ENCODE results near the gene RAD52. TPM values are rescaled to one million over a fixed set of nuclear protein-coding genes. Genes with fewer than 3 reads are reported as not detected.
"Not testable (repeated sequence)": the region's sequence is repeated elsewhere in the genome, so short reads cannot be mapped to it uniquely, and the experiment has no call there.

The RAD52 gene
- total RNA-seq, 1 experiment from 2014 or later: 14.9 TPM

DNA sequence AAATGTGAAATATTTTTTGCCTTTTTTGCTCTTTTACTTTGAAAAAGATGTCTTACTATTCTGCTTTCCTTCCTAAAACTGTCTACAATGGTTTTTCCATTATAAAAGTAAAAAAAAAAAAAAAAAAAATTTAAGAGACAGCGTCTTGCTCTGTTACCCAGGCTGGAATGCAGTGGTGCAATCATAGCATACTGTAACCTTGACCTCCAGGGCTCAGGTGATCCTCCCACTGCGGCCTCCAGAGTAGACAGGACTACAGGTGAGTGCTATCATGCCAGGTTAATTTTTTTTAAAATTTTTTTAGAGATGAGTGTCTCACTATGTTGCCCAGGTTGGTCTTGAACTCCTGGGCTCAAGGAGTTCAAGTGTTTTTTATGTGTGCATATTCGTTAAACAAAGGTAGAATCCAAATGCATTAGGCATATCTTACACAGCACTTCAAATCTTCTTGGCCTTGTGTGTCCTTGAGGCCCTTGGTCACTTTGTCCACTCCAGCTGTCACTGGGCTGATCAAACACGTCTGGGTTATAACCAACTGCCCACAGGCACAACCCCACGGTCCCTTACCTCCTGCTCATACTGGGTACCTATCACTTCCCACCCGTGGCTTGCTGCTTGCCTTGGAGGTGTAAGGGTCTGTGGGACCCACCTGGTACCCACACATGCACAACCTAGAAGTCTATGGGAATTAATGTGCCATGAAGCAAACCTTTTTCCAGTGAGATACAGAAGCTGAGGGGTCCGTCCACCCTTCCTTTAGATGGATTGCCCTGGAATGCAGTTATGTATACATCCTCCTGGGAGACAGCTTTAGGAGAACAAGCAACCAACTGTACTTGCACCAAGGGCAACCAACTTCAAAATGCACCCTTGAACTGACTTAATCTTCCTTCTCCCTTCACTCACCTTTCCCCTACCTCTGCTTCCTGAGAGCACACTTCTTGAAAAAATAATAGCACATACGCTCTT is 12.8 kb downstream of the RAD52 start:
- H3K4me1 ChIP-seq (ENCODE audit: low read length): no peaks in the 10 kb centered on the region
- DNase-seq: no peak
- H3K9ac ChIP-seq (ENCODE audit: low read length): no peak overlapping the region
- H3K79me2 ChIP-seq (ENCODE audit: low read length): peaks cover 38% of the 10 kb centered on the region
- H3K4me3 ChIP-seq (ENCODE audit: low read length): no peak overlapping the region
- no peaks in the 10 kb centered on the region for H3K9me3 ChIP-seq (ENCODE audit: low read length)
- peaks cover 6% of the 10 kb centered on the region for H3K36me3 ChIP-seq (ENCODE audit: insufficient read depth, low read length)
- no peaks in the 10 kb centered on the region for H4K20me1 ChIP-seq (ENCODE audit: insufficient read depth, low read depth, low read length)
- no peaks in the 10 kb centered on the region for H3K9me2 ChIP-seq (replicated peaks; ENCODE audit: insufficient read depth, low read length)
- H2AFZ ChIP-seq (ENCODE audit: low read length): no peak overlapping the region
- no peaks in the 10 kb centered on the region for H3K27me3 ChIP-seq (ENCODE audit: low read length)
- H3K27ac ChIP-seq (ENCODE audit: low read length): no peak overlapping the region
- no peak overlapping the region for H3K4me2 ChIP-seq (ENCODE audit: low read depth, low read length, poor library complexity, severe bottlenecking)

DNA sequence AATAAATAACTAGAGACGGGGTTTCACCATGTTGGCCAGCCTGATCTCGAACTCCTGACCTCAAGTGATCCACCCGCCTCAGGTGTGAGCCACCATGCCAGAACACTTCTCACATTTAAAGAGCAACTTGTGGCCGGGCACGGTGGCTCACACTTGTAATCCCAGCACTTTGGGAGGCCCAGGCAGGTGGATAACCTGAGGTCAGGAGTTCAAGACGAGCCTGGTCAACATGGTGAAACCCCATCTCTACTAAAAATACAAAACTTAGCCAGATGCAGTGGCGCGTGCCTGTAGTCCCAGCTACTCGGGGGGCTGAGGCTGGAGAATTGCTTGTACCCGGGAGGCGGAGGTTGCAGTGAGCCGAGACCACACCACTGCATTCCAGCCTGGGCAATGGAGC is 13.6 kb downstream of the RAD52 start:
- H3K9me3 ChIP-seq (ENCODE audit: low read length); H3K27me3 ChIP-seq (ENCODE audit: low read length); H3K9me2 ChIP-seq (replicated peaks; ENCODE audit: insufficient read depth, low read length); H3K4me1 ChIP-seq (ENCODE audit: low read length); H3K36me3 ChIP-seq (ENCODE audit: insufficient read depth, low read length); H3K4me3 ChIP-seq (ENCODE audit: low read length); H3K27ac ChIP-seq (ENCODE audit: low read length); H3K9ac ChIP-seq (ENCODE audit: low read length); H2AFZ ChIP-seq (ENCODE audit: low read length); H3K4me2 ChIP-seq (ENCODE audit: low read depth, low read length, poor library complexity, severe bottlenecking); DNase-seq; H4K20me1 ChIP-seq (ENCODE audit: insufficient read depth, low read depth, low read length): not testable (repeated sequence)
- peaks cover 36% of the 10 kb centered on the region for H3K79me2 ChIP-seq (ENCODE audit: low read length)

DNA sequence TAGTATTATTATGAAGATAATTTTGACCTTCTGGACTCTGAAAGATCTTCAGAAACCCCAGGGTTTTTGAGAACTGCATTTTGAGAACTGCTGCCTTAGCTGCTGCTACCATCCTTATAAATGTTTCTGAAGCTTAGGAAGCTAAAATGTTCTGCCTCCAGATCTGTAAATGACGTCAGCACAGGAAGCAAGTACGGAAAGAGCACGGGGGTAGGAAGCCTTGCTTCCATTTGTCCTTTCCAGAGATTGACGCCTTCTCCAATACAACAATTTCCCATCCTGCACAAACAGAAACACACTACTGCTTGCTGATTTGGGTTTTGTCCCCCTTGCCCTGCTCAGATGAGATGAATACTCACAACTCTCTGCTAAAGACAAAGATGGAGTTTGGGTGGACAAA is 17.9 kb downstream of the RAD52 start:
- Histone ChIP-seq H3K9ac (ENCODE audit: low read length) (no peak overlapping the region), H3K4me3 (ENCODE audit: low read length) (no peak overlapping the region), H4K20me1 (ENCODE audit: insufficient read depth, low read depth, low read length) (no peaks in the 10 kb centered on the region), H3K4me1 (ENCODE audit: low read length) (no peaks in the 10 kb centered on the region), H3K79me2 (ENCODE audit: low read length) (peaks cover 1% of the 10 kb centered on the region; the same call in 1 of the 2 replicates), H3K9me3 (ENCODE audit: low read length) (no peaks in the 10 kb centered on the region), H3K4me2 (ENCODE audit: low read depth, low read length, poor library complexity, severe bottlenecking) (no peak overlapping the region), H3K27me3 (ENCODE audit: low read length) (no peaks in the 10 kb centered on the region), H3K36me3 (ENCODE audit: insufficient read depth, low read length) (peaks cover 12% of the 10 kb centered on the region; the same call in 1 of the 2 replicates), H3K27ac (ENCODE audit: low read length) (no peak overlapping the region), H2AFZ (ENCODE audit: low read length) (no peak overlapping the region), H3K9me2 (replicated peaks; ENCODE audit: insufficient read depth, low read length) (no peaks in the 10 kb centered on the region)
- no peak for DNase-seq

DNA sequence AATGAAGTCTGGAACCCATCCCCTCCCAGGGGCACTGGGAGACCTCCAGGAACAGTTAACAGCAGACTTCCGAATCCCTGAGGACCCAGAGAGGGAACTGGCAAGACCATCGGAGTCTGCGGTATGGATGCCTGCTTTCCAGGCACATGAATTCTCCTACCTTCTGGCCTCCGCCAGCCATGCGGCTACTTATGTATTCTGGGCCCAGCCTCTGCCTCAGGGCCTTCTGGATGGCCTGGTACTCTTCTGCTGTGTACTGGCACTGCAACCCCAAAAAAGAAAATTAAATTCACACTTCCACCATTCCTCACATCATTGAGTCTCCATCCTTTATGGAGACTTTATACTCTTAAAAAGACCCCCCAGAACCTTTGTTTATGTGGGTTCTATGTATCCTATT is 18.4 kb downstream of the RAD52 start:
- H3K9me2 ChIP-seq (replicated peaks; ENCODE audit: insufficient read depth, low read length): no peaks in the 10 kb centered on the region
- DNase-seq: no peak

DNA sequence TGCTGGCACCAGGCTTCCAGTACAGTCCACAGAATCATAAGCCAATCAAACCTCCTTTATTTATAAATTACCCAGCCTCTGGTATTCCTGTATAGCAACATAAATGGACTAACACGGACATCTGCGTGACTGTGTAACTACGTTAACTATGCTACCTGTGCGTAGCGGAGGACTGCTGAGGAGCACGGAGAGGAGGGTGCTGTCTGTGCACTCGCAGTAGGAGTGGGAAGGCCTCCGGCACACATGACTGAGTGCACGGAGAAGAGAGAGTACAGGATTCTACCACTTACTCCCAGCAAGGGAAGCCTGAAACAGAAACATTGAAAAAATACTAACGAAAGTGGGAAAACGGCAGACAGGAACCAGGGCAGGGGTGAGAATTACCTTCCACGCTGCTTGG is 22.9 kb downstream of the RAD52 start:
- no peak for DNase-seq

More for the DNA sequence above, 18.4 kb downstream of the RAD52 start:
- Histone ChIP-seq H3K4me2 (ENCODE audit: low read depth, low read length, poor library complexity, severe bottlenecking) (no peak overlapping the region), H3K9me3 (ENCODE audit: low read length) (no peaks in the 10 kb centered on the region), H3K36me3 (ENCODE audit: insufficient read depth, low read length) (peaks cover 14% of the 10 kb centered on the region; the same call in 1 of the 2 replicates), H3K4me3 (ENCODE audit: low read length) (no peak overlapping the region), H3K79me2 (ENCODE audit: low read length) (no peaks in the 10 kb centered on the region), H4K20me1 (ENCODE audit: insufficient read depth, low read depth, low read length) (no peaks in the 10 kb centered on the region), H3K27ac (ENCODE audit: low read length) (no peak overlapping the region), H3K9ac (ENCODE audit: low read length) (no peak overlapping the region), H3K27me3 (ENCODE audit: low read length) (no peaks in the 10 kb centered on the region), H3K4me1 (ENCODE audit: low read length) (no peaks in the 10 kb centered on the region), H2AFZ (ENCODE audit: low read length) (no peak overlapping the region)

DNA sequence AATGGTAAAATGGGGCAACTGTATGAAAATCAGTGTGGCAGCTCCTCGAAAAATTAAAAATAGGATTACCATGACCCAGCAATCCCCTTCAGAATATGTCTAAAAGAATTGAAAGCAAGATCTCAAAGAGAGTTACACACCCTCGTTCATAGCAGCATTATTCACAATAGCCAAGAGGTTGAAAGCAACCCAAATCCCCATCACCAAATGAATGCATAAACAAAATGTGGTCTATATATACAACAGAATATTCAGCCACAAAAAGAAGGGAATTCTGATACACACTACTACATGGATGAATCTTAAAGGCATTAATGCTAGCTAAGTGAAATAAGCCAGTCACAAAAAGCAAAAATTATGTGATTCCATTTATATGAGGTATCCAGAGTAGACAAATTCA is 27.2 kb downstream of the RAD52 start:
- Histone ChIP-seq H2AFZ (ENCODE audit: low read length) (no peak overlapping the region), H3K9ac (ENCODE audit: low read length) (no peak overlapping the region), H3K36me3 (ENCODE audit: insufficient read depth, low read length) (peaks cover 11% of the 10 kb centered on the region)

More for the DNA sequence above, 22.9 kb downstream of the RAD52 start:
- no peak overlapping the region for H3K27ac ChIP-seq (ENCODE audit: low read length)
- H2AFZ ChIP-seq (ENCODE audit: low read length): no peak overlapping the region
- H4K20me1 ChIP-seq (ENCODE audit: insufficient read depth, low read depth, low read length): no peaks in the 10 kb centered on the region
- H3K9me3 ChIP-seq (ENCODE audit: low read length): no peaks in the 10 kb centered on the region
- no peak overlapping the region for H3K4me3 ChIP-seq (ENCODE audit: low read length)
- H3K27me3 ChIP-seq (ENCODE audit: low read length): no peaks in the 10 kb centered on the region
- H3K4me2 ChIP-seq (ENCODE audit: low read depth, low read length, poor library complexity, severe bottlenecking): no peak overlapping the region
- H3K36me3 ChIP-seq (ENCODE audit: insufficient read depth, low read length): peaks cover 16% of the 10 kb centered on the region; the same call in 1 of the 2 replicates
- H3K9me2 ChIP-seq (replicated peaks; ENCODE audit: insufficient read depth, low read length): no peaks in the 10 kb centered on the region
- H3K4me1 ChIP-seq (ENCODE audit: low read length): no peaks in the 10 kb centered on the region
- H3K9ac ChIP-seq (ENCODE audit: low read length): no peak overlapping the region
- H3K79me2 ChIP-seq (ENCODE audit: low read length): no peaks in the 10 kb centered on the region

DNA sequence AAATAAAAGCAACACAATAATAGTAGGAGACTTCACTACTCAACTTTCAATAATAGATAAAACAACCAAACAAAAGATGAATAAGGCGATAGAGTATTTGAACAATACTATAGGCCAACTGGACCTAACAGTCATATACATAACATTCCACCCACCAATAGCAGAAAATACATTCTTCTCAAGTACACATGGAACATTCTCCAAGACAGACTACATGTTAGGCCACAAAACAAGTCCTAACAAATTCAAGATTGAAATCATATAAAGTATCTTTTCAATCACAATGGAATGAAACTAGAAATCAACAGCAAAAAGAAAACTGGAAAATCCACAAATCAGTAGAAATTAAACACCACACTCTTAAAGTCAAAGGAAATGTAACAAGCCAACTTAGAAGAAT is 28.8 kb downstream of the RAD52 start:
- no peak overlapping the region for H3K27ac ChIP-seq (ENCODE audit: low read length)
- H4K20me1 ChIP-seq (ENCODE audit: insufficient read depth, low read depth, low read length): no peaks in the 10 kb centered on the region
- no peaks in the 10 kb centered on the region for H3K9me2 ChIP-seq (replicated peaks; ENCODE audit: insufficient read depth, low read length)
- H3K9ac ChIP-seq (ENCODE audit: low read length): no peak overlapping the region
- peaks cover 4% of the 10 kb centered on the region; the same call in 1 of the 2 replicates for H3K79me2 ChIP-seq (ENCODE audit: low read length)
- no peaks in the 10 kb centered on the region for H3K9me3 ChIP-seq (ENCODE audit: low read length)
- no peak for DNase-seq
- no peak overlapping the region for H3K4me3 ChIP-seq (ENCODE audit: low read length)
- H2AFZ ChIP-seq (ENCODE audit: low read length): no peak overlapping the region
- no peaks in the 10 kb centered on the region for H3K27me3 ChIP-seq (ENCODE audit: low read length)
- H3K36me3 ChIP-seq (ENCODE audit: insufficient read depth, low read length): peaks cover 14% of the 10 kb centered on the region
- no peaks in the 10 kb centered on the region for H3K4me1 ChIP-seq (ENCODE audit: low read length)
- no peak overlapping the region for H3K4me2 ChIP-seq (ENCODE audit: low read depth, low read length, poor library complexity, severe bottlenecking)

More for the DNA sequence above, 27.2 kb downstream of the RAD52 start:
- Histone ChIP-seq H3K9me2 (replicated peaks; ENCODE audit: insufficient read depth, low read length) (no peaks in the 10 kb centered on the region), H3K4me3 (ENCODE audit: low read length) (no peak overlapping the region), H3K4me1 (ENCODE audit: low read length) (no peaks in the 10 kb centered on the region), H3K79me2 (ENCODE audit: low read length) (peaks cover 4% of the 10 kb centered on the region; the same call in 1 of the 2 replicates), H3K27me3 (ENCODE audit: low read length) (no peaks in the 10 kb centered on the region), H4K20me1 (ENCODE audit: insufficient read depth, low read depth, low read length) (no peaks in the 10 kb centered on the region), H3K4me2 (ENCODE audit: low read depth, low read length, poor library complexity, severe bottlenecking) (no peak overlapping the region), H3K9me3 (ENCODE audit: low read length) (no peaks in the 10 kb centered on the region), H3K27ac (ENCODE audit: low read length) (no peak overlapping the region)
- no peak for DNase-seq

DNA sequence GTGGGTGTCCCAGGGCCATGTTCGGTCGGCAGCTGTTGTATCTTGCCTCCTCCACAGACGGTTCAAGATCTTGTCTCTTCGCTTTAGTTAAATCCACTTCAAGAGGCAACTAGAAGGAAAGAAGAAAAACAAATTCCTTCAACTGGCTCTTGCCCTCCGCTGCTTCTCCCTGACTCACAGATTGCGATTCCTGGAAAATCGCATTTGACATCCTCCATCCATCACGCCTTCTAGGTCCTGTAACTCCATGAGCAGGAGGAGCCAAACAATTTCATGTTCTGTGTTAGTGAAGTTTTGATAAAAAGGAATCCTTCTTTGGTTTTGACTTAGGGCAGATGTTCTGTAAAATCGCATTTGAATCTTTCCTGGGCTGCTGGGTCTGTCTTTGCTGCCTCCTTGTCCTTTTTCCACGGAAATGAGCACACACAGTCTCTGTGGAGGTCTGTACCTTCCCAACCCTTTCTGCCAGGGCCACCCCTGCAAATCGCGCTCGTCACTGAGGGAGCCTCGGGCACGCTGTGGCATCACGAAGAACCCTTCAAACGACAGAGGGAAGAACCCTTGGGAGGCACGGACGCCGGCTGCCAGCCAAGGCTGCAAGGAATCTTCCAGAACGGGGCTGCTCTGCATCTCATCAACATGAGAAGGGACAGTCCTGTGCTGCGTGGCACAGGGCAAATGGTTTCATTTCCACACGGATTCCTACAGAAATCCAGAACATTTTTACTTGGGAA is 32.6 kb downstream of the RAD52 start:
- H3K4me2 ChIP-seq (ENCODE audit: low read depth, low read length, poor library complexity, severe bottlenecking): no peak overlapping the region
- DNase-seq: no peak
- no peak overlapping the region for H2AFZ ChIP-seq (ENCODE audit: low read length)
- H3K79me2 ChIP-seq (ENCODE audit: low read length): peaks cover 8% of the 10 kb centered on the region; the same call in 1 of the 2 replicates
- H3K27me3 ChIP-seq (ENCODE audit: low read length): no peaks in the 10 kb centered on the region
- no peaks in the 10 kb centered on the region for H3K9me3 ChIP-seq (ENCODE audit: low read length)
- H3K9me2 ChIP-seq (replicated peaks; ENCODE audit: insufficient read depth, low read length): no peaks in the 10 kb centered on the region
- peaks cover 32% of the 10 kb centered on the region for H3K36me3 ChIP-seq (ENCODE audit: insufficient read depth, low read length)
- no peaks in the 10 kb centered on the region for H4K20me1 ChIP-seq (ENCODE audit: insufficient read depth, low read depth, low read length)
- H3K4me1 ChIP-seq (ENCODE audit: low read length): no peaks in the 10 kb centered on the region
- no peak overlapping the region for H3K9ac ChIP-seq (ENCODE audit: low read length)
- no peak overlapping the region for H3K27ac ChIP-seq (ENCODE audit: low read length)
- no peak overlapping the region for H3K4me3 ChIP-seq (ENCODE audit: low read length)

All from Karpas-422 (cell line).